Transverse colon (tissue), 4 donors: ENCODE data around the gene HLA-A.

Experiments used
- POLR2A ChIP-seq: fragments of 450-650 bp; IDR thresholded peaks from one replicate; pipeline ENCODE4 v1.6.1; 2016; ENCODE audit warnings: antibody characterized with exemption, mild to moderate bottlenecking, moderate library complexity
- POLR2AphosphoS5 ChIP-seq, 3 donors: sonication (generic); formaldehyde crosslinking; IDR thresholded peaks; one replicate each; pipeline ENCODE4 v1.6.1; 2016; ENCODE audit warnings: antibody characterized with exemption in 3 of 3
- TF ChIP-seq, protein P1 (sequence below), 5 experiments: fragments of 200-600 bp in 3 of 5; fragments of 450-650 bp in 2 of 5; sonication (generic) in 3 of 5; IDR thresholded peaks; 1 replicate in 2 of 5; 2 replicates in 3 of 5; pipeline ENCODE4 v1.5.1; 2016 to 2017; ENCODE audit warnings: antibody characterized with exemption in 5 of 5, inconsistent platforms in 3 of 5, mild to moderate bottlenecking in 2 of 5, moderate library complexity in 1 of 5

GRCh38 chr6:29967379-29968010, 25.2 kb downstream of the HLA-A start:
- TF ChIP-seq POLR2A (peak; percentile 61), POLR2AphosphoS5 (IDR thresholded peaks at IDR 0.05) (peak in 2 of 3 donors; percentile 62 to 80)
- TF ChIP-seq, protein P1, sequence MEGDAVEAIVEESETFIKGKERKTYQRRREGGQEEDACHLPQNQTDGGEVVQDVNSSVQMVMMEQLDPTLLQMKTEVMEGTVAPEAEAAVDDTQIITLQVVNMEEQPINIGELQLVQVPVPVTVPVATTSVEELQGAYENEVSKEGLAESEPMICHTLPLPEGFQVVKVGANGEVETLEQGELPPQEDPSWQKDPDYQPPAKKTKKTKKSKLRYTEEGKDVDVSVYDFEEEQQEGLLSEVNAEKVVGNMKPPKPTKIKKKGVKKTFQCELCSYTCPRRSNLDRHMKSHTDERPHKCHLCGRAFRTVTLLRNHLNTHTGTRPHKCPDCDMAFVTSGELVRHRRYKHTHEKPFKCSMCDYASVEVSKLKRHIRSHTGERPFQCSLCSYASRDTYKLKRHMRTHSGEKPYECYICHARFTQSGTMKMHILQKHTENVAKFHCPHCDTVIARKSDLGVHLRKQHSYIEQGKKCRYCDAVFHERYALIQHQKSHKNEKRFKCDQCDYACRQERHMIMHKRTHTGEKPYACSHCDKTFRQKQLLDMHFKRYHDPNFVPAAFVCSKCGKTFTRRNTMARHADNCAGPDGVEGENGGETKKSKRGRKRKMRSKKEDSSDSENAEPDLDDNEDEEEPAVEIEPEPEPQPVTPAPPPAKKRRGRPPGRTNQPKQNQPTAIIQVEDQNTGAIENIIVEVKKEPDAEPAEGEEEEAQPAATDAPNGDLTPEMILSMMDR (IDR thresholded peaks at IDR 0.05), result peak in 3 of 5 experiments; percentile 18 to 49 (median 35)
